PFSK-1 (cell line): ENCODE results near the gene ERGIC1.

Experiments
- POLR2AphosphoS5 ChIP-seq: IDR thresholded peaks from 2 replicates; pipeline ENCODE4 v1.6.1; 2012; ENCODE audit warnings: low read depth, mild to moderate bottlenecking, control low read depth, low read length, moderate library complexity
- REST ChIP-seq, 2 experiments: IDR thresholded peaks; 2 replicates each; pipeline versions ENCODE4 v1.6.1 to v1.8.0; 2011 to 2012; ENCODE audit warnings: low read depth in 2 of 2, low read length in 2 of 2, control low read depth in 1 of 2, inconsistent platforms in 1 of 2, mild to moderate bottlenecking in 1 of 2, moderate library complexity in 1 of 2; ENCODE audit not compliant: insufficient read depth in 1 of 2
- SIN3A ChIP-seq: IDR thresholded peaks from 2 replicates; pipeline ENCODE4 v1.6.1; 2012; ENCODE audit warnings: mild to moderate bottlenecking, low read length, moderate library complexity, borderline replicate concordance; ENCODE audit not compliant: insufficient read depth

- TF ChIP-seq POLR2AphosphoS5 (no peak), SIN3A (no peak), REST (IDR thresholded peaks at IDR 0.05; ENCODE audit: insufficient read depth in 1 of 2, low read depth in 2 of 2, low read length in 2 of 2) (no peak)
Measured at GRCh38 chr5:172894767-172895388, 60.8 kb downstream of the ERGIC1 start.
